Fibroblast of lung (primary cell): ENCODE measurements around the gene CD200R1L. TPM values are rescaled to one million over a fixed set of nuclear protein-coding genes. Genes with fewer than 3 reads are reported as not detected.
A peak's percentile ranks its signal among the peaks of the same experiment; 100 is the strongest.

Experiments
- DNase-seq, 2 donors: peaks; one replicate each; pipeline versions ENCODE4 v3.0.0 to v3.0.0-alpha.2; 2010; ENCODE audit warnings: low read depth in 2 of 2
- H2AFZ ChIP-seq: 2 replicates; pipeline ENCODE4 v1.5.1; 2012; ENCODE audit warnings: low read length, control low read depth, inconsistent platforms
- H3K27ac ChIP-seq: 2 replicates; pipeline ENCODE4 v1.5.1; 2011; ENCODE audit warnings: low read length, control low read depth; ENCODE audit not compliant: insufficient read depth
- H3K27me3 ChIP-seq: 2 replicates; pipeline ENCODE4 v1.5.1; 2011; ENCODE audit warnings: mild to moderate bottlenecking, low read length; ENCODE audit not compliant: control insufficient read depth, insufficient read depth
- H3K36me3 ChIP-seq: 2 replicates; pipeline ENCODE4 v1.5.1; 2011; ENCODE audit warnings: low read length; ENCODE audit not compliant: control insufficient read depth, insufficient read depth
- H3K4me1 ChIP-seq: 2 replicates; pipeline ENCODE4 v1.5.1; 2011; ENCODE audit warnings: low read length; ENCODE audit not compliant: control insufficient read depth, insufficient read depth; ENCODE audit errors: extremely low read depth
- H3K4me2 ChIP-seq: 2 replicates; pipeline ENCODE4 v1.5.1; 2011; ENCODE audit warnings: low read length, control low read depth; ENCODE audit not compliant: insufficient read depth; ENCODE audit errors: extremely low read depth
- H3K4me3 ChIP-seq, 4 experiments: fragments of 200-600 bp in 1 of 4; sonication (generic) in 1 of 4; replicated peaks in 1 of 4; 2 replicates each; pipeline ENCODE4 v1.5.1; 2011 to 2016; ENCODE audit warnings: low read length in 4 of 4, low read depth in 3 of 4, mild to moderate bottlenecking in 3 of 4, control low read depth in 2 of 4, inconsistent platforms in 1 of 4, mixed read lengths in 1 of 4; ENCODE audit not compliant: insufficient read depth in 1 of 4; ENCODE audit errors: control extremely low read depth in 1 of 4
- H3K79me2 ChIP-seq: 2 replicates; pipeline ENCODE4 v1.5.1; 2012; ENCODE audit warnings: mild to moderate bottlenecking, low read length, inconsistent platforms; ENCODE audit not compliant: control insufficient read depth, insufficient read depth
- H3K9ac ChIP-seq: 2 replicates; pipeline ENCODE4 v1.5.1; 2011; ENCODE audit warnings: mild to moderate bottlenecking, low read length, control low read depth; ENCODE audit not compliant: insufficient read depth
- H3K9me3 ChIP-seq: 2 replicates; pipeline ENCODE4 v1.5.1; 2012; ENCODE audit warnings: low read depth, low read length; ENCODE audit not compliant: control insufficient read depth, insufficient read depth
- H4K20me1 ChIP-seq: 2 replicates; pipeline ENCODE4 v1.5.1; 2011; ENCODE audit warnings: low read length; ENCODE audit not compliant: control insufficient read depth, insufficient read depth; ENCODE audit errors: extremely low read depth
- EZH2 ChIP-seq: IDR thresholded peaks from 2 replicates; pipeline ENCODE4 v1.5.1; 2012; ENCODE audit warnings: low read length, control low read depth, mild to moderate bottlenecking; ENCODE audit errors: missing control alignments
- polyA plus RNA-seq, 2 donors: library from polyadenylated mRNA; depleted of rRNA in 1 of 2; stranded (reverse) in 1 of 2; unstranded in 1 of 2; fragments of >200 nt; gene quantifications; 2 replicates each; pipeline ENCODE4 v1.2.1, GENCODE V29; 2011 to 2012; ENCODE audit warnings: missing spikeins in 1 of 2
- total RNA-seq: library from RNA; depleted of rRNA; stranded (reverse); fragments of >200 nt; gene quantifications from 2 replicates; pipeline ENCODE4 v1.2.1, GENCODE V29; 2014
- TF ChIP-seq, protein P1 (sequence below), 2 donors: IDR thresholded peaks in 1 of 2; conservative IDR thresholded peaks in 1 of 2; 1 replicate in 1 of 2; 2 replicates in 1 of 2; pipeline ENCODE4 v1.5.1; 2011 to 2012; ENCODE audit warnings: low read length in 2 of 2, control low read depth in 1 of 2, inconsistent platforms in 1 of 2, low read depth in 1 of 2, mild to moderate bottlenecking in 1 of 2

The CD200R1L gene
- total and polyA plus RNA-seq, 2 donors (not counting 1 experiment from before 2014, with no cell fraction given): not detected

DNA sequence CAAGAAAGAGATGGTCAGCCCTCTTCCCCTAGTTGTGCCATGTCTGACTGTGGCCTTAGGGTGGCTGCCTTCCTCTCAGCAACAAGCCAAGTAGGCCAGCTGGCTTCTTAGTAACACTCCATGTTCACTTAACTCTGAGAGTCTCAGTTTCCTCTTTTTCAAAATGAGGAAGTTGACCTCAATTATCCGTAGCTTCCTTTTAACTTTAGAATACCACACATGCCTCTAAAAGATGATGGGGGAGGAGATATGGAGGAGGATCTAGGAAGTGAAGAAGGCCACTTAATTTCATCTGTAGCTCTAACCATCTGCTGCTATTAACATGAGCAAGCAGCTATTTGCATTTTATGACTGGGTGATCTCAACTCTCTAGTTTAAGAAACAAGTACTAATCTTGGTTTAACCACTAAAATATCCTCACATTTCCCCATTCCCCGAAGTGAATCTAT, 32.9 kb downstream of the CD200R1L start:
- H3K27me3 ChIP-seq: no peaks in the 10 kb centered on the region
- H3K4me2 ChIP-seq: no peak overlapping the region
- no peak overlapping the region for H2AFZ ChIP-seq
- DNase-seq: peak in 1 of 2 donors; percentile 78
- no peak for TF ChIP-seq EZH2
- TF ChIP-seq, protein P1, sequence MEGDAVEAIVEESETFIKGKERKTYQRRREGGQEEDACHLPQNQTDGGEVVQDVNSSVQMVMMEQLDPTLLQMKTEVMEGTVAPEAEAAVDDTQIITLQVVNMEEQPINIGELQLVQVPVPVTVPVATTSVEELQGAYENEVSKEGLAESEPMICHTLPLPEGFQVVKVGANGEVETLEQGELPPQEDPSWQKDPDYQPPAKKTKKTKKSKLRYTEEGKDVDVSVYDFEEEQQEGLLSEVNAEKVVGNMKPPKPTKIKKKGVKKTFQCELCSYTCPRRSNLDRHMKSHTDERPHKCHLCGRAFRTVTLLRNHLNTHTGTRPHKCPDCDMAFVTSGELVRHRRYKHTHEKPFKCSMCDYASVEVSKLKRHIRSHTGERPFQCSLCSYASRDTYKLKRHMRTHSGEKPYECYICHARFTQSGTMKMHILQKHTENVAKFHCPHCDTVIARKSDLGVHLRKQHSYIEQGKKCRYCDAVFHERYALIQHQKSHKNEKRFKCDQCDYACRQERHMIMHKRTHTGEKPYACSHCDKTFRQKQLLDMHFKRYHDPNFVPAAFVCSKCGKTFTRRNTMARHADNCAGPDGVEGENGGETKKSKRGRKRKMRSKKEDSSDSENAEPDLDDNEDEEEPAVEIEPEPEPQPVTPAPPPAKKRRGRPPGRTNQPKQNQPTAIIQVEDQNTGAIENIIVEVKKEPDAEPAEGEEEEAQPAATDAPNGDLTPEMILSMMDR (conservative IDR thresholded peaks at IDR 0.05 in 1 of 2, IDR thresholded peaks at IDR 0.05 in 1 of 2; ENCODE audit: low read depth in 1 of 2, low read length in 2 of 2): no peak
- no peaks in the 10 kb centered on the region for H3K36me3 ChIP-seq
- H3K4me1 ChIP-seq: peaks cover 22% of the 10 kb centered on the region
- H3K9me3 ChIP-seq: no peaks in the 10 kb centered on the region
- no peak overlapping the region for H3K9ac ChIP-seq
- no peak overlapping the region for H3K4me3 ChIP-seq
- no peaks in the 10 kb centered on the region for H3K79me2 ChIP-seq
- peak overlapping the region; percentile 32 for H3K27ac ChIP-seq
- H4K20me1 ChIP-seq: no peaks in the 10 kb centered on the region

DNA sequence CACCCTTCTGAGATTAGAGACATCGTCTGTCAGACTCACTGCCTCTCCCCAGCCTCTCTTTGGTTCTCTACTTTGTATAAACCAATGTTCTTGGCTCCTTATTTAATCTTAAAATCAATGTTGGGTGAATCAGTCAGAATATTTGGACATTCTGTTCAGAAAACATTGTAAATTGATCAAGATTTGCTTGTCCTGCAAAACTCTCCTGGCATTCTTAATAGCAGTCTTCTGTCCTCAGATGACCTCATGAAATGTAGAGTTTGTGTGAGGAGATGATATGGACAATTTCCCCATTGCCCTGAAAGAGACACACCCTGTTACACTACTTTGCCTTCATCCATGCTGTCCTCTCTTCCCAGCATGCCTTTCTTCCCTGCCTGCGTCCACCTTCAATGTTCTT, 33.6 kb downstream of the CD200R1L start:
- TF ChIP-seq, protein P1 (conservative IDR thresholded peaks at IDR 0.05 in 1 of 2, IDR thresholded peaks at IDR 0.05 in 1 of 2; ENCODE audit: low read depth in 1 of 2, low read length in 2 of 2): no peak
- no peak for TF ChIP-seq EZH2
- Histone ChIP-seq H3K4me3 (no peak overlapping the region), H3K4me1 (peaks cover 22% of the 10 kb centered on the region), H3K9ac (no peak overlapping the region), H3K4me2 (no peak overlapping the region), H3K79me2 (no peaks in the 10 kb centered on the region), H2AFZ (no peak overlapping the region), H3K27ac (peak overlapping the region; percentile 32), H3K9me3 (no peaks in the 10 kb centered on the region), H3K36me3 (no peaks in the 10 kb centered on the region), H3K27me3 (no peaks in the 10 kb centered on the region), H4K20me1 (no peaks in the 10 kb centered on the region)
- DNase-seq: no peak

DNA sequence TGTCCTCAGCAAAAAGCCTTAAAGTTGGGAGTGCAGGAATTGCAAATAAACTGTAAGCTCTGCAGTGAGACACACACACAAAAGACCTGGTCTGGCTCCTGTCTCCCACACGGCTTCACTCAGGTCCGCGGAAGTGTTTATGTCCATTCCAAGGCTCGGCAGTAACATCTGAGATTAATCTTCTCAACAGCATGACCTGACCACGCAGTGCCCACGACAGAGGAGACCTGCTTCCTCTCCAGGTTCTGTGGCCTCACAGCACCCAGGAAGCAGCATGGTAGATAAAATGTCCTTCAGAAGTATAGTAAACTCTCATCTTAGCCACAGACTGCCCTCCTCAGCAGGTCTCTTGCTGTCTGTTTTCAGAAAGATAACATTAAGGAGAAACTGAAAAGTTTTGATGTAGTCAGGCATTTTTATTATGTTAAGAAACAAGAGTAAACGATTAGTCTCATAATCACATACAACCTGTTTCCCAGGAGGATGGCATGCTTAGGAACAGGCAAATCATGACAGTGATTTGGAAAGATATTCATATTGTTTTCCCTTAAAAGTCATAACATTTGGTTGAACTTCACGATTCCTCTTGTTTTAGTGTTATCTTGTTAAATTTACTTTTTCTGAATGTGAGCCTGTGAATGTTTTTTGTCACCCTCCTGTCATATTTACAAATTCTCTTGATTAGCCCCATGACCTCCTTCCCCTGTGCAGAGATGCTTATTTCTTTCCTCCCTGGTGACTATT, 34.6 kb downstream of the CD200R1L start:
- Histone ChIP-seq H3K79me2 (no peaks in the 10 kb centered on the region), H2AFZ (peak overlapping the region; percentile 17), H4K20me1 (no peaks in the 10 kb centered on the region), H3K9ac (no peak overlapping the region), H3K9me3 (no peaks in the 10 kb centered on the region), H3K36me3 (no peaks in the 10 kb centered on the region), H3K27ac (peak overlapping the region; percentile 69), H3K4me2 (no peak overlapping the region), H3K4me1 (peaks cover 18% of the 10 kb centered on the region), H3K27me3 (no peaks in the 10 kb centered on the region), H3K4me3 (no peak overlapping the region)
- no peak for DNase-seq
- TF ChIP-seq, protein P1 (conservative IDR thresholded peaks at IDR 0.05 in 1 of 2, IDR thresholded peaks at IDR 0.05 in 1 of 2; ENCODE audit: low read depth in 1 of 2, low read length in 2 of 2): no peak
- TF ChIP-seq EZH2: no peak
